Measurements from ENCODE around the gene ASF1B. TPM values are rescaled to one million over a fixed set of nuclear protein-coding genes. Genes with fewer than 3 reads are reported as not detected.

ASF1B gene
- total and polyA plus RNA-seq, 2 donors (not counting 3 experiments of a cell fraction or from before 2014, with no cell fraction given): 39.1 to 42.4 TPM

GRCh38 chr19:14089662-14090508 is 46.5 kb downstream of the ASF1B start:
- CTCF ChIA-PET: interaction anchor here (0.6 to 1.0 kb wide), 6 partner anchors 8 to 47 kb away, joined by 3 to 7 read pairs (median 4); partner anchors contain the start of genes ASF1B, MISP3 and PRKACA
- POLR2A ChIA-PET: interaction anchor here (1.2 kb wide), 1 partner anchor 8 kb away, joined by 4 read pairs; no protein-coding TSS in a partner anchor

More at GRCh38 chr19:14089662-14090508, 46.5 kb downstream of the ASF1B start:
- no peaks in the 10 kb centered on the region for H4K20me1 ChIP-seq (replicated peaks; ENCODE audit: control insufficient read depth, extremely low read depth, insufficient read depth, low read length)
- H3K36me3 ChIP-seq (ENCODE audit: control insufficient read depth in 2 of 2, extremely low read depth in 1 of 2, insufficient read depth in 2 of 2, low read length in 2 of 2): peaks cover 0 to 9% of the 10 kb centered on the region in 2 experiments
- H3K9me3 ChIP-seq (replicated peaks; ENCODE audit: control insufficient read depth, insufficient read depth, low read length): peaks cover 3% of the 10 kb centered on the region
- TF ChIP-seq GATA2 (IDR thresholded peaks at IDR 0.05; ENCODE audit: insufficient read depth, insufficient read length, low read depth, low read length) (no peak), MAX (IDR thresholded peaks at IDR 0.05; ENCODE audit: insufficient read depth, insufficient read length) (no peak), MYC (IDR thresholded peaks at IDR 0.05; ENCODE audit: low read depth, low read length) (no peak), EZH2 (IDR thresholded peaks at IDR 0.05; ENCODE audit: borderline replicate concordance, low read depth, low read length, severe bottlenecking) (no peak), JUN (IDR thresholded peaks at IDR 0.05; ENCODE audit: borderline replicate concordance, insufficient read depth, insufficient read length, low read depth) (no peak), POLR2AphosphoS5 (IDR thresholded peaks at IDR 0.05; ENCODE audit: insufficient read depth, low read depth, low read length) (no peak), POLR2A (IDR thresholded peaks at IDR 0.05; ENCODE audit: low read depth, low read length) (no peak), FOS (IDR thresholded peaks at IDR 0.05; ENCODE audit: borderline replicate concordance, insufficient read depth, low read length) (no peak), CTCF (IDR thresholded peaks at IDR 0.05; ENCODE audit: extremely low read depth in 1 of 2, insufficient read depth in 1 of 2, low read depth in 1 of 2, low read length in 2 of 2) (no peak)
- intact Hi-C loops (cut with micrococcal nuclease) (loop anchor here (2.0 kb wide), 1 partner anchor 27 kb away; the partner anchor contains the start of gene PRKACA), dilution Hi-C loops (cut with MboI; ENCODE audit: extremely low pct_ligation_motif_present, low sequenced_read_pairs) (no loop called here)
- FAIRE-seq: no peak
- H3K27me3 ChIP-seq (ENCODE audit: control insufficient read depth in 2 of 2, insufficient read depth in 2 of 2, low read length in 2 of 2): no peaks in the 10 kb centered on the region
- no peaks in the 10 kb centered on the region for H3K79me2 ChIP-seq (ENCODE audit: control insufficient read depth, insufficient read depth, low read length)
- H3K9ac ChIP-seq (replicated peaks; ENCODE audit: extremely low read depth, insufficient read depth, low read length): no peak overlapping the region
- no peaks in the 10 kb centered on the region for H3K9me1 ChIP-seq (replicated peaks; ENCODE audit: control insufficient read depth, extremely low read depth, insufficient read depth, low read length)
- no peak overlapping the region for H3K27ac ChIP-seq (ENCODE audit: insufficient read depth, low read depth, low read length)
- DNase-seq (ENCODE audit: low read depth, low spot score): peak; percentile 28
- peak overlapping the region; percentile 65 for H2AFZ ChIP-seq (ENCODE audit: low read depth, low read length)
- BruUV-seq (replicated peaks): no TSS peak
- H3K4me3 ChIP-seq (replicated peaks in 1 of 3; ENCODE audit: insufficient read depth in 1 of 3, low read depth in 1 of 3, low read length in 3 of 3): peak overlapping the region; percentile 41 to 52 (median 50)
- peaks cover 9% of the 10 kb centered on the region for H3K4me1 ChIP-seq (ENCODE audit: control insufficient read depth, extremely low read depth, insufficient read depth, low read length)
- H3K4me2 ChIP-seq (ENCODE audit: insufficient read depth, low read length): peak overlapping the region; percentile 37
